GM18517 (cell line): ENCODE data around the gene SLC15A2.
"Not testable (repeated sequence)": the region's sequence is repeated elsewhere in the genome, so short reads cannot be mapped to it uniquely, and the experiment has no call there.

Source experiments
- ATAC-seq: cut with Tn5 transposase; IDR thresholded peaks from one replicate; pipeline ENCODE4 v1.9.1; 2021; ENCODE audit warnings: mild to moderate bottlenecking, moderate library complexity; ENCODE audit not compliant: unreplicated experiment

The SLC15A2 gene, protein sequence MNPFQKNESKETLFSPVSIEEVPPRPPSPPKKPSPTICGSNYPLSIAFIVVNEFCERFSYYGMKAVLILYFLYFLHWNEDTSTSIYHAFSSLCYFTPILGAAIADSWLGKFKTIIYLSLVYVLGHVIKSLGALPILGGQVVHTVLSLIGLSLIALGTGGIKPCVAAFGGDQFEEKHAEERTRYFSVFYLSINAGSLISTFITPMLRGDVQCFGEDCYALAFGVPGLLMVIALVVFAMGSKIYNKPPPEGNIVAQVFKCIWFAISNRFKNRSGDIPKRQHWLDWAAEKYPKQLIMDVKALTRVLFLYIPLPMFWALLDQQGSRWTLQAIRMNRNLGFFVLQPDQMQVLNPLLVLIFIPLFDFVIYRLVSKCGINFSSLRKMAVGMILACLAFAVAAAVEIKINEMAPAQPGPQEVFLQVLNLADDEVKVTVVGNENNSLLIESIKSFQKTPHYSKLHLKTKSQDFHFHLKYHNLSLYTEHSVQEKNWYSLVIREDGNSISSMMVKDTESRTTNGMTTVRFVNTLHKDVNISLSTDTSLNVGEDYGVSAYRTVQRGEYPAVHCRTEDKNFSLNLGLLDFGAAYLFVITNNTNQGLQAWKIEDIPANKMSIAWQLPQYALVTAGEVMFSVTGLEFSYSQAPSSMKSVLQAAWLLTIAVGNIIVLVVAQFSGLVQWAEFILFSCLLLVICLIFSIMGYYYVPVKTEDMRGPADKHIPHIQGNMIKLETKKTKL

GRCh38 chr3:121894301-121894990 lies at the start of gene SLC15A2:
Gene SLC15A2, plus strand, starts transcription at chr3:121894401. Its CDS starts 76 bp downstream, at chr3:121894477.
- no peak for ATAC-seq

- ATAC-seq, result no peak
Measured at GRCh38 chr3:121844892-121845291, 49.3 kb upstream of the SLC15A2 start.

DNA sequence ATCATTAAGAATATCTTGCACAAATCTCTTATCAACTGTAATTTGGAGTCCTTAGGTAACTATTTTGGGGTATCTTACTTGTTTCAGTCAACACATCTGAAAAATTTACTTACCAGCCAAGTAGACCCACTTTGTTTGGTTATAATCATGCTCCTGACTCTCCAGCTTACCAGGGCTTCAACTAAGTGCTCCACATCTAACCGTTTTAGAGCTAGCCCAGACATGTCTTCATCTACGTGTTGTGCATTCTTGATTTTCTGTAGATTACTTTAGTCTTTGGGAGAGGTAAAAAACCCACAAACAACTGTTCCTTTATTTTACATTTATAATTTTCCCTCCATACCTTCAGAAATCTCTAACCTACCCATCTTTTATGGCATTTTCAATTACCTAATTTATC lies 41.9 kb upstream of the SLC15A2 start:
- ATAC-seq, result no peak

DNA sequence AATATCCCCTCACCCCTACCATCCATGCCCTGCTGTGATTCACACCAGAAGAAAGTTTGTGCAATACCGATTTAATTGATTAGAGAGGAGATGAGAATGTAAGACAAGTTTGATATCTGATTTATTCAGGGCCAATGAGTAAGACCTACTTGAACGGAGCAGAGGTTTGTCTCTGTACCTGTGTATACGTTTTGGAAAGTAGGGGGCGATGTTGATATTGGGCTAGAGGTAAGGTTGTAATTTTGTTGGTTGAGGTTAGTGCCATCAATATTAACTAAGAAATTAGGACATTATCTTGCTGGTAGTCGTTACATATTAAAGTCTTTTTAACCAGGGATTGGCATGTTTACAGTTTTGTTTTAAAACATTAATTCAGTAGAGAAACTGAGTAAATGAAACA lies 38.6 kb upstream of the SLC15A2 start:
- ATAC-seq, result no peak

DNA sequence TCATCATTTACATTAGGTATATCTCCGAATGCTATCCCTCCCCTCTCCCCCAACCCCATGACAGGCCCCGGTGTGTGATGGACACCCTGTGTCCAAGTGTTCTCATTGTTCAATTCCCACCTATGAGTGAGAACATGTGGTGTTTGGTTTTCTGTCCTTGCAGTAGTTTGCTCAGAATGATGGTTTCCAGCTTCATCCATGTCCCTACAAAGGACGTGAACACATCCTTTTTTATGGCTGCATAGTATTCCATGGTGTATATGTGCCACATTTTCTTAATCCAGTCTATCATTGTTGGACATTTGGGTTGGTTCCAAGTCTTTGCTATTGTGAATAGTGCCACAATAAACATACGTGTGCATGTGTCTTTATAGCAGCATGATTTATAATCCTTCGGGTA lies 36.4 kb upstream of the SLC15A2 start:
- not testable (repeated sequence) for ATAC-seq

DNA sequence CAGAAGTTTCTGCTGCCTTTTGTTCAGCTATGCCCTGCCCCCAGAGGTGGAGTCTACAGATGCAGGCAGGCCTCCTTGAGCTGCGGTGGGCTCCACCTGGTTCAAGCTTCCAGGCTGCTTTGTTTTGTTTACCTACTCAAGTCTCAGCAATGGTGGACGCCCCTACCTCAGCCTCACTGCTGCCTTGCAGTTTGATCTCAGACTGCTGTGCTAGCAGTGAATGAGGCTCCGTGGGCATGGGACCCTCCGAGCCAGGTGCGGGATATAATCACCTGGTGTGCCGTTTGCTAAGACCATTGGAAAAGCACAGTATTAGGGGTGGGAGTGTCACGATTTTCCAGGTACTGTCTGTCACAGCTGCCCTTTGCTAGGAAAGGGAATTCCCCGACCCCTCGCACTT lies 31.0 kb upstream of the SLC15A2 start:
- ATAC-seq, result not testable (repeated sequence)

DNA sequence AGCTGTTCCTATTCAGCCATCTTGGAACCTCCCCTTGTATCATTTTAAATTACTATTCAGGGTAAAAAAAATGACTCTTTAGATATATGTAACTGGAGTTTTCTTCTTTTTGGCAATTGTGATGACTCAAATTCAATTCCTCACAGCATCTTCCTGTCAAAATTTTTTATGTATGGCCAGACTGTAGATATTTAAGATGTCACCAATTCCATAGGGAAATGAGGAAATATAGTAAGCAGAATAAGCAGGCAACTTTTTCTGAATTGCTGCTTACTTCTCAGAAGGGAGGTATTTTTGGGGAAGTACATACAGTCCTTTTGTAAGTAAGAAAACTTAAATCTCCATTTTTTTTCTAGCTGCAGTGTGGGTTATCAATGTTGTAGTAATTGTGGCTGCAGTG lies 30.4 kb upstream of the SLC15A2 start:
- ATAC-seq, result no peak

DNA sequence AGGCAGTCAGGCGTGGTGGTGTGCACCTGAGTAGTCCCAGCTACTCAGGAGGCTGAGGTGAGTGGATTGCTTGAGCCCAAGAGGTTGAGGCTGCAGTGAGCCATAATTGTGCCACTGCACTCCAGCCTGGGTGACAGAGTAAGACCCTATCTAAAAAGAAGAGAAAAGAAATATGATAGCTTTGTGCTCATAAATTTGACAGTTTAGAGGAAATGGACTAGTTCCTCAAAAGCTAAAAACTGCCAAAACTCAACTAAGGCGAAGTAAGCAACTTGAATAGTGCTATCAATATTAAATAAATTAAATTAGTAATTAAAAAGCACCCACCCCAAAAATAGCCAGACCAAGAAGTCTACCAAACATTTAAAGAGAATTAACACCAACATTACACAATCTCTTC lies 24.5 kb upstream of the SLC15A2 start:
- ATAC-seq, result no peak

DNA sequence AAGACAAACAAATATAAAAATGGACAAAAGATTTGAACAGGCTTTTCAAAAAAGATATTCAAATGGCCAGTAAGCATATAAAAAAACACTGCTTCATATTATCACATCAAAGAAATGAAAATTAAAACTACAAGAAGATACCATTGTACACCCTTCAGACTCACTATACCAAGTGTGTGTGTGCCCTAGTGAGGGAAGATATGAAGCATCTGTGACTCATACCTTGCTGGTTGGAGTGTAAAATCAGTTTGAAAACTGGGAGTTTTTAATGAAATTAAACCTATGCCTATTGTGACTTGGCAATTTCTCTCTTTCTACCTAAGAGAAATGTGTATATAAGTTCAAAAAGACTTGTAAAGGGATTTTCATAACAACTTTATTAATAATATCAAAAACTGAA lies 23.5 kb upstream of the SLC15A2 start:
- ATAC-seq, result no peak

GRCh38 chr3:121871430-121871829 lies 22.8 kb upstream of the SLC15A2 start:
- no peak for ATAC-seq

- ATAC-seq, result no peak
Measured at GRCh38 chr3:121878411-121878810, 15.8 kb upstream of the SLC15A2 start.

- no peak for ATAC-seq
Measured at GRCh38 chr3:121883507-121883906, 10.7 kb upstream of the SLC15A2 start.

DNA sequence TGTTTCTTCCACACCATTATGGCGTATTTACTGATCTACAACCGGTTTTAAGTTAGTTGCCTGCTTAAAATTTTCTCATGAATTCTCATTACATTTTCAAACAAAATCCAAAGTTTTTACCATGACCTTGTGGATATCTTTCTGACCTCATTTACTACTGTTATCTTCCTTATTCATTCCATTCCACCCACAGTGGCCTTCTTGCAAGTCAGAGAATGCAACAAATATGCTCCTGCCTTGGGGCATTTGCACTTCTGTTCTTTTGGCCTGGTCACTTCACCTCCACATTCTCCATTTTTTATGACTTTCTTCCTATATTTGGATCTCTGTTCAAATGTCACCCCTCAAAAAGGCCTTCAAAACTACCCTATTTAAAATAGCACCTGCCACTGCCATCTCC lies 8.8 kb upstream of the SLC15A2 start:
- ATAC-seq, result no peak

- ATAC-seq, result no peak
Measured at GRCh38 chr3:121895121-121895520, 920 bp downstream of the SLC15A2 start.

- ATAC-seq, result no peak
Measured at GRCh38 chr3:121895736-121896135, 1.5 kb downstream of the SLC15A2 start.

DNA sequence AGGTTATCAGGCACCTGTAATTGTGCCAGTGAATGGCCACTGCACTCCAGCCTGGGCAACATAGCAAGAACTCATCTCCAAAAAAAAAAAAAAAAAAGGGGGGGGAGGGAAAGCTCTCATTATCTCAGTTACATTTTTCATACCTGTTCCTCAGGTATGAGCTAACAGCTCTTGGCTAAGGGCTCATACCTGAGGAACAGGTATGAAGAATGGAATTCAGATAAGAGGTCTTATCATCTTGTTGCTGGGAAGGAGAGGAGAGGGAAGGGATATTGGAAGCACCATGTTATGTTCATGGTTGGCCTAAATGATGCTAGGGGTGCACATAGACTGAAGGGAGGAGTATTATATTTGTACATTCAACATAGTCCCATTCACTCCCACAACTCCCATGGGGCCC lies 2.6 kb downstream of the SLC15A2 start:
- no peak for ATAC-seq

DNA sequence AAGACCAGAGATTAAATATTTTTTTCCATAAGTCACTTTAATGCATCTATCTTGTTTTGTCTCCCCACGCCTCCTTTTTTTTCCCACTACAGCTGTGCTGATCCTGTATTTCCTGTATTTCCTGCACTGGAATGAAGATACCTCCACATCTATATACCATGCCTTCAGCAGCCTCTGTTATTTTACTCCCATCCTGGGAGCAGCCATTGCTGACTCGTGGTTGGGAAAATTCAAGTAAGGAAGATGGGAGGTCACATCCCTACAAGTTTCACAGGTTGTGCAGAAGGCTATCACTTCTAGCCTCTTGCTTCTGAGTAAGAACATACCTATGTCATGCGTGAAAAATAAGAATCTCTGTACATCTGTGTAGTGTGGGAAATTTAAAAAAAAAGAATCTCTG lies 3.1 kb downstream of the SLC15A2 start:
- ATAC-seq, result no peak

- no peak for ATAC-seq
Measured at GRCh38 chr3:121913305-121913990, 19.2 kb downstream of the SLC15A2 start.

DNA sequence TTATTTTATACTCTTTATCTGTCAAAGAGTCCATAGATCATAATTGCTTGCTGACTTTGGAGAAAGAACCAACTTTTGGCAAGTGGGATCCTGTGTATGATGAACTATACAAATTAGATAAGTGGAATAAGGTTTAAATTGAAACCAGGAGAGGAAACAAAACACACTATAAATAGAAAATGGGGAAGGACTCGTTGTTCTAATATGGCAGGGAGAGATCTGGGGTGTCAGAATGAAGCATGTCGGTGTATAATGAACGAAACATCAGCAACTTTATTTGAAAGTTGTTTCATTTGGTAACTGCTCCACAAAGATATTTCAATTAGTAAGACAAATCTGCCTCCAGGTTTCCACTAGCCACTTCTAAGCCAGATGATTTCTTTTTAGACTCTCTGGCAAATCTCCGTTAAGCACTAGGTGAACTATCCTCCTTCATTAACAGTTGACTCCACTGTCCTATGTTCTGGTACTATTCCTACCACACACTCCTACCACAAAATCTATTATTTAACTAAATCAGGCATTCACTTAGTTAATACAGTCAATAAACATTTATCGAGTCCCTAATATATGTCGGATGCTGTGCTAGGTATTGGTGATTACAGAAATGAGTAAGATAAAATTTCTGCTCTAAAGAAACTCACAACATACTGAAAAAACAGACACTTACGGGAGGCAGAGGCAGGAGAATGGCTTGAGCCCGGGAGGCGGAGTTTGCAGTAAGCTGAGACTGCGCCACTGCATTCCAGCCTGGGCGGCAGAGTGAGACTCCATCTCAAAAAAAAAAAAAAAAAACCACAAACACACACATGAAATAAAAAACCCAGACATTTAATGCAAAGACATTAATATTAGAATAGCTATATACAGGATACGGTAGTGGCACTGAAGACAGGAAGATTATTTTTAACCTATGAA lies 20.1 kb downstream of the SLC15A2 start:
- no peak for ATAC-seq

GRCh38 chr3:121916189-121916588 lies 22.0 kb downstream of the SLC15A2 start:
- ATAC-seq, result no peak
